ENCODE data around the gene CENPN. TPM values are rescaled to one million over a fixed set of nuclear protein-coding genes. Genes with fewer than 3 reads are reported as not detected.

Gene CENPN
- total RNA-seq, 1 experiment from 2014 or later = 78.6 TPM

DNA sequence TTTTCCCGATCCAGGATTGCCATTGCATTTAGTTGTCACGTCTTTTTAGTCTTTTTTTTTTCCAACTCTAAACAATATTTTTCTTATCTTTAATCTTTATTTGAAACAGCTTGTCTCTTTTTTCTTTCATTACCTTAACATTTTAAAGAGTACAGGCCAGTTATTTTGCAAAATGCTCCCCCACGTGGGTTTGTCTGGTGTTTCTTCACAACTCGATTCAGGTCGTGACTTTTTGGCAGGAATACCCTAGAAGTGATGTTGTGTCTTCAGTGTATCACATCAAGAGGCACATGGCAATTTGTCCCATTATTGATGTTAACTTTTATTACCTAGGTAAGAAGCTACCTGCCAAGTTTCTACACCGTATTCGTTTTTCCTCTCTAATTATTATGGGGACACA, 18.3 kb upstream of the CENPN start:
- no peaks in the 10 kb centered on the region for H3K9me3 Mint-ChIP-seq
- no peak overlapping the region for H3K23ac ChIP-seq (ENCODE audit: insufficient read length, low read depth, low read length)
- no peaks in the 10 kb centered on the region for H3K79me1 ChIP-seq (ENCODE audit: insufficient read depth, low read depth, low read length, poor library complexity, severe bottlenecking)
- H3K23me2 ChIP-seq (ENCODE audit: insufficient read length, low read depth, low read length, poor library complexity, severe bottlenecking) = no peaks in the 10 kb centered on the region
- no peaks in the 10 kb centered on the region for H3K9me3 ChIP-seq (ENCODE audit: control insufficient read depth, low read depth, low read length)
- H3K4me3 Mint-ChIP-seq = no peak overlapping the region
- no peak overlapping the region for H3K27ac Mint-ChIP-seq
- no peak overlapping the region for H2AFZ ChIP-seq (ENCODE audit: low read length)
- no peak overlapping the region for H2BK20ac ChIP-seq (ENCODE audit: low read depth, low read length, poor library complexity, severe bottlenecking)
- H3K27me3 Mint-ChIP-seq (ENCODE audit: low read depth) = peaks cover 4% of the 10 kb centered on the region
- H3K27ac ChIP-seq (ENCODE audit: insufficient read length, low read depth, low read length) = no peak overlapping the region
- H3K4ac ChIP-seq (ENCODE audit: low read depth, low read length) = no peak overlapping the region
- peaks cover 0 to 10% (median 3%) of the 10 kb centered on the region in 3 experiments; a peak in 5 of 7 replicates for H3K36me3 Mint-ChIP-seq (ENCODE audit: insufficient read depth in 1 of 3, low read depth in 3 of 3)
- H3K56ac ChIP-seq (ENCODE audit: insufficient read length, low read depth, low read length) = no peak overlapping the region
- no peak overlapping the region for H2BK12ac ChIP-seq (ENCODE audit: insufficient read length, low read depth, low read length)
- H3K14ac ChIP-seq (ENCODE audit: insufficient read depth, low read length) = no peak overlapping the region
- H4K8ac ChIP-seq (replicated peaks; ENCODE audit: insufficient read length, low read depth, low read length) = no peak overlapping the region
- WGBS (ENCODE audit: extremely low coverage, insufficient read length, low lambda C conversion rate) = no CpG with 5 or more reads among the region's 7 CpGs
- no peak overlapping the region for H2BK5ac ChIP-seq (ENCODE audit: insufficient read length, low read length)
- no peaks in the 10 kb centered on the region for H3K27me3 ChIP-seq (ENCODE audit: insufficient read depth, low read length)
- H4K5ac ChIP-seq (ENCODE audit: insufficient read length, low read depth, low read length) = no peak overlapping the region
- H3K4me1 ChIP-seq (ENCODE audit: insufficient read depth, low read length) = peaks cover 6% of the 10 kb centered on the region; the same call in 1 of the 2 replicates
- H3K79me2 ChIP-seq (ENCODE audit: insufficient read depth, low read length) = no peaks in the 10 kb centered on the region
- H3K18ac ChIP-seq (ENCODE audit: insufficient read length, low read depth, low read length) = no peak overlapping the region
- no peak overlapping the region for H3K9ac ChIP-seq (ENCODE audit: extremely low read depth, insufficient read length, low read length)
- H2BK15ac ChIP-seq (ENCODE audit: low read depth, low read length) = no peak overlapping the region
- TF ChIP-seq CTCF (conservative IDR thresholded peaks at IDR 0.05) = no peak
- H3T11ph ChIP-seq (ENCODE audit: low read length) = no peak overlapping the region
- peaks cover 27 to 36% of the 10 kb centered on the region in 2 experiments for H3K4me1 Mint-ChIP-seq
- no peak overlapping the region for H2BK120ac ChIP-seq (ENCODE audit: low read depth, low read length, poor library complexity, severe bottlenecking)
- no peak overlapping the region for H4K91ac ChIP-seq (ENCODE audit: insufficient read length, low read depth, low read length)
- H4K20me1 ChIP-seq (ENCODE audit: control insufficient read depth, insufficient read depth, insufficient read length) = no peaks in the 10 kb centered on the region
- H2AK5ac ChIP-seq (ENCODE audit: insufficient read length, low read length) = no peak overlapping the region
- DNase-seq = no peak
- H3K4me2 ChIP-seq (ENCODE audit: insufficient read depth, insufficient read length, low read length) = no peak overlapping the region
